ENCODE results near the gene PLXNA2.

The PLXNA2 gene

DNA sequence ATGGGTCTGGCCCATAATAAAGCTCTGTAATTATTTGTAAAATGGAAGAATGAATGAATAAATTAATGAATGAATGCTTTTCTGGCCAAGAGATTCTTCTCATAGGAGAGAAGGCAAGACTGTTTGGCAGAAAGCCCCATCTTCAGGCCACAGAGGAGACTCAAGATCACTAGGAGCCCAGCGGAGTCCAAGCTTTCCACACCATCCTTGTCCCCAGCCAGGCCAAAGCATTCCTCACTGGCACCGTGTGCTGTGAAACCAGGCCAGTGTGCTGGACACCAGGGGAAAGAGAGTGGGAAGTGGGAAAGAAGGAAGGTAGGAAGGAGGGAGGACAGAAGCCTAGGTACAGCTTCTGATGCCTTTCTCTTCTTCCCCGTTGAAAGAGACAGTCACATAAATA is 86.4 kb downstream of the PLXNA2 start:
- no peak for DNase-seq

DNA sequence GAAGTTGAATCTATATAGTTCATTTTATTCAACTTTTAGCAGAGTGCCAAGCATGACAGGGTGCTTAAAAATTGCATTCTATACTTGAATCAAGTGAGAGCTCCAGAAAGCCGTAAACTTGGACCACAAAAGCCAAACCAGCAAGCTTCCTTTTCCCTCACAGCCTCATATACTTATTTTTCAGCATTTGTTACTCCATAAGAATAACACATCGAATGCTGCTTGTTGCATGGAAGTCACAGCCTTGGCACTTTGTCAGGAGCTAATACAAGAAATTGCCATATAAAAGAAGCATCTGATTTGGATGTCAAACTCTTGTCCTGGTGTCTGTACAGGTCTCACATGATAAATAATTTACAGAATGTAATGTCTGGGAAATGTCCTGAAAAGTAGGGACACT is 87.4 kb downstream of the PLXNA2 start:
- DNase-seq, result no peak

DNA sequence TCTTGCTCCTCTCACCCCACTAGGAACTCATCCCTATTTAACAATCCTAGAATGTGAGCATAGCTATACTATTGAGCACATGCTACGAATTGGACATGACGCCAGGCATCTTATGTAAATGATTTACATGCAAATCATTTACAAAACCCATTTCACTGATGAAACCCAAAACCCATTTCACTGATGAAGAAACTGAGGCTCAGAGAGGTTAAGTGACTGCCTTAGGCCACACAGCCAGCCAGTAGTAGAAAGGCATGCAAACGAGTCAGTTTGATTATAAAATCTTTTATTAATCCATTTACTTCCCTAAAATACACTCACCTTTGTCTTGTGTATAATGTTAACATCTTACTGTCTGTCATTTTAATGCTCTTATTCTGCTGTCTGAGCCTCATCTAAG is 87.9 kb downstream of the PLXNA2 start:
- no peak for DNase-seq

DNA sequence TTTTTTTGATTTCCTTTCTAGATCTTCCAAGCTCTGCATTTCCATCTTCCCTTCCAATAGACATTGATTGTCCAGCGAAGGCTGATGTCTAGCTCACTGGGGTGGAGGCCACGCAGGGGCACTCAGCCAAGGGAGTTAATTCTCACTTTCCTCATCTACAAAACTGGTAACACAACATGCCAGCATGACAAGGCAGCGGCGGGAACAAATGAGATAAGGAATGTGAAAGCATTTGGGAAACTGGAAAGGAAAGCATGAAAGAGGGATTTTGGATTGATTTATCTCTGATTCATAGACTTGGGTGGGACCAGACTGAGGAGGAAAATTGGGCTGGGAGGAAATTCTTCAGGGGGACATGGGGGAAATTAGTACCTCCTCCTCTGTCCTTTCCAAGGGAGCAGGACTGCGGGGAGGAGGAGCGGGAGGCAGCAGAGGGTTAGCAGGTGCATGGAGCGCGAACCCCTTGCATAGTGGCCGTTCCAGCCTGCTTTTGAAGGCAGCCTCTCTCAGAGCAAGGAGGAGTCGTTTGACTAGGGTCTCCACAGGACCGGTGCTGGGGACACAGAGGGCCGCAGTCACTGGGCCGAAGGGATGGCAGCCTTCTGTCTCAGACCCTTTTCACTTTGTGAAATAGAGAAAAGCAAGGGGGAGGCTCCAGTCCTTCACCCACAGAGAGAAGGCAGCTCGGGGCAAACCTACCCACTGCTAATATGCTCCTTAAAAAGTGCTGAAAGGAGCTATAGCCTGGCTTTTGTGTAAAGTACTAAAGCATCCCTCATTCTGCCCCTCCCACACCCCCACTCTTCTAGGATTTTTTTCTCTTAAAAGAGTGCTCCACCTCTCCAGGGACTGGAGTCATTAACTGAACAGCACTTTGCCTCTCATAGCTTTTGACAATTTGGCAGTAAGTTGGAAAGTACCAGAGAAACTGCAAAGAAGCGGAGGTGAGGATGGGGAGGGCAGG is 89.2 kb downstream of the PLXNA2 start:
- no peak for DNase-seq

DNA sequence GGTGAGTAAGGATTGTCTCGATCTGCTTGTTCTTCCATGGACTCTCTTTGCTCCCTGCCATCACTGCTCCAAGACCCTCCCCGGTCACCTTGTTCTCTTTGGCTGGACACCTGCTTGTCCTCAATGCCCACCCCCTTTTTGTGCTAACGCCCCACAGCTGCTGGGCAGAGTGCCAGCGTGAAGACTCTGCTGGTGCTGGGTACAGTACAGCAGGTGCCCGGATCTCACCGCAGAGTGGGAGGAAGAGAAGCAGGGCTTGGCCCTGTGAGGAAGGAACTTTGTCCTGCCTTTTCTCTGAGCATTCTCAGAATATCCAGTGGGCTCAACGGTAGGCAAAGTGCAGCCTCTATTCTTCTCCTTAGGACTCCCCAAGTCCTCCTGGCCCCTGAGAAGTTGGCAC is 90.1 kb downstream of the PLXNA2 start:
- DNase-seq, result no peak

DNA sequence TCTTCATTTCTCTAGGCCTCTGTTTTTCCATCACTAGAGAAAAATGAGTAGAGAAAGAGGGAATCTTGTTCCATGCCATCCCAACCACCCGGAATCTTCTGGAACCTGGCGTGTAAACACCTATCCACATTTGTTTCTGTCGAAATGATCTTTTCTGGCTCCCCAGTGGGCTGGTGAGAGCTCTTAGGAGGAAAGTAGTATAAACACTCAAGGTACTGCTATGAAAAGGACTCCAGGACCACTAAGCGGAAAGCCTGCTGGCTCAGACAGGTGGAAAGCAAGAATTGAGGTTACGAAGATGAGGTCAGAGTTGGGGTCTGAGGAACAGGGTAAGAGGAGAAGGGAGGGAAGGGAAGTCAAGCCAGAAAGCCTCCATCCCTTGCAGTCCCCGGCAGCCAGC is 90.8 kb downstream of the PLXNA2 start:
- no peak for DNase-seq

DNA sequence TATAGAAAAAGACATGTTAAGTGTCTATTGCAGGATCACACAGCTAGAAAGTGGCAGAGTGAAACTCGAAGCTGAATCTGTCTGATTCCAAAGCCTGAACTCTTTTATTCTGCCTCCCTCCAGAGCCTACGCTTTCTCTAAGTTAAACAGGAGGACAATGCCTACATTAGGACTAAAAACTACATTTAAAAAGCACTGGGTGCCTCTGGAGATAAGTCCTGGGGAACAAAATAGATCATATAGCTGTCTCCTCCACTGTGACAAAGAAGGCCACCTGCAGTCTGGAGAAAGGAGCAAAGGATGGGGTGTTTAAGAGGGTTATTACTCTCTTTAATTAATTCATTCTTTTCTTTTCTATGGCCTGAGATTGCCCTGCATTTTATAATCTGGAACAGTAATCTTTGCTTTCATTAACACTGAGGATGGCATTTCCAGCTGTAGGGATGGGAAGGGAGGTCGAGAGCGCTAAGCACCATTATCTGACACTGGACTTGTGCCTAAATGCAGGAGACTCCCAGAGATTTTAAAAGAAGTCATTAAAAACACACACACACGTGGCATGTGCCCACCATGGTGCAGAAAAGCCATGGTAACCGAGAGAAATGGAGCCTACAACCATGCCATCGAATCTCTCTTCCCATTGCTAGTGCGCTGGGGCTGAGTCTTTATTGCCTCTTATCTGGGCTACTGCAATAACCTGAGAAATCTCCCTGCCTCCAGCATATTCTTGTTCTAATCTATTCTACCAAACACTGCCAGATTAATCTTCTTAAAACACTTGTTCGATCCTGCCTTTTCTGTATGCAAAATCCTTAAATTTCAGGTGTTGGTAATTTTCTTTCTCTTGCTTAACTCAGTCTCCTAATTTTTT is 92.2 kb downstream of the PLXNA2 start:
- DNase-seq, result no peak

DNA sequence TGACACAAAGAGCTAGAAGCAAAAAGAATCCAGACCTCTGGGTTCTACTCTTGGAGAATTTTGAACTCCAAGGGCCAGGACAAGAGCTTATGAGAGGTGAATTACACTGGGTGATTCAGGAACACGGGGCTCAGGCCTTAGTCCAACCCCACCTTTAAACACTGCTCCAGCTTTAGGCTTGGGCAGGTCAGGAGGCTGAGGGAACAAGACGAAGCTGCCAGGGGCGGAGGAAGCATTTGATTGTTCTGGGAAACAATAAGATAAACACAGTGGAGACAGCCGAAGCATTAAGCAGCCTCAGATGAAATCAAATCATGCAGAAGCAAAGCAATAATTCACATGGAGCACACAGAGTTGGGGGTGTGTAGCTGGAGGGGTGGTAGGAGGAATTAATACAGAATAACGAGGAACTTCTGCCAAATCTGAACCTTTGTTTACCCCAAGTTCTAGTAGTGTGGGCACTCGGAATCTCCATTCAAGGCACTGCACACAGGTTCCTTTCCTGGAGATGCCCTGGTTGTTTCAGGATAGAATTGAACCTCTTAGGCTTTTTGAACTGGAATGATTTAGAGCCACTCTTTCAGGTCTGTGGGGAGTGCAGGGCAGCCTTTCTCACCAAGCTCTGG is 93.2 kb downstream of the PLXNA2 start:
- no peak for DNase-seq

DNA sequence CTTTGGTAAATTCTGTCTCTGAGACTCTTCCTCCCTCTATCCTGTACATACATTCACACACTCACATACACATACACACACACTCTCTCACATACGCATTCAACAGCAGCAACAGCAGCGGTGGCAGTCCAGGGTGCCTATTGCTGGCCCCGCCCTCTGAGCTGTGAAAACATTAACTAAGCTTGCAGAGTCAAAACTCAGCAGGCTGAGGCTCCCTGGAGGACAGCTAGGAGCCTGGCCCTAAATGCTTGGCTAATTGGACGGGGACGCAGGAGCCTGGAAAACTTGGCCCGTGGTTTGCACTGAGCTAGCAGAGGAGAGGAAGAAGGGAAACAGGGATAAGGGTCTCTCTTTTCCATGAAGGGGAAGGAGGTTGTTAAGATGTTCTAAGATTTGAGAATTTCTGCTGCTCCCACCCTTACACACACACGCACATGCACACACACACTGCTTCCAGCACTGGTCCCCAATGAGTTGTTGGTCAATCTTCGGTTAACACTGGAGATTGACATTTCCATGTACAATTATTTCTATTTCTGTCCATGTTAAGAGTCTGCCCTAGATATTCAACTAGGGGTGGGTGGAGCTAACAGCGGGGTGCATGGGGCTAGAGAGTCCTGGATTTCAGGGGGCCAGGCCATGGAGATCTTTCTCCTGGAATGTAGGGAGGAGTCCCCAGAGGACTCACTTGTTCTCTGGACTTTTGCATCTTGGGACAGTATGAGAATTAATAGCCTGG is 94.2 kb downstream of the PLXNA2 start:
- DNase-seq, result no peak

DNA sequence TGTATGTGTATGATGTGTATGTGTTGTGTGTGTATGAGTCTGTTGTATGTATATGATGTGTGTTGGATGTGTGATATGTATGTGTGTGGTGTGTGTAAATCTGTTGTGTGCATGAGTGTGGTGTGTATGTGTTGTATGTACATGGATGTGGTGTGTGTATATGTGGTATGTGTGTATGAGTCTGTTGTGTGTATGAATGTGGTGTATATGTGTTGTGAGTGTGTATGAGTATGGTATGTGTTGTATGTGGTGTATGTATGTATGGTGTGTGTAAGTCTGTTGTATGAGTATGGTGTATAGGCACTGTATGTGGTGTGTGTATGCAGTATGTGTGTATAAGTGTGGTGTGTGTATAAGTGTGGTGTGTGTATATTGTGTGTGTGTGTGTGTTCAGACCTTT is 95.0 kb downstream of the PLXNA2 start:
- no peak for DNase-seq

DNA sequence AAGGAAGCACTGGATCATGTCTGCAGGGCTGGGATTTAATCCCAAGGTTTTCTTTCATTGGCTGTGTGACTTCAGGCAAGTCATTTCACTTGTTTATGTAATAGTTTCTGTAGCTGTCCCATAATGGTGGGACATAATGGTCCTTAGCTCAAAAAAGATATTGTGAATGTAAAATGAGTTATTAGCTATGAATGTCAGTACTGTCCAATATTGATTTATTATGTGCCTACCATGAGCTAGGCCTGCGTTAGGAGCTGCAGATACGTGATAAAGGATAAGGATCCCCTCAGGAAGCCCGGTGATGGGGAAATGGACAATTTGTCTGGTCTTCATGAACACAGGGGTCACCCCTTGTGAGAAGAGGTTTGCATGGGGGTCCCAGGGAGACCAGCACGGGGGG is 95.8 kb downstream of the PLXNA2 start:
- no peak for DNase-seq

DNA sequence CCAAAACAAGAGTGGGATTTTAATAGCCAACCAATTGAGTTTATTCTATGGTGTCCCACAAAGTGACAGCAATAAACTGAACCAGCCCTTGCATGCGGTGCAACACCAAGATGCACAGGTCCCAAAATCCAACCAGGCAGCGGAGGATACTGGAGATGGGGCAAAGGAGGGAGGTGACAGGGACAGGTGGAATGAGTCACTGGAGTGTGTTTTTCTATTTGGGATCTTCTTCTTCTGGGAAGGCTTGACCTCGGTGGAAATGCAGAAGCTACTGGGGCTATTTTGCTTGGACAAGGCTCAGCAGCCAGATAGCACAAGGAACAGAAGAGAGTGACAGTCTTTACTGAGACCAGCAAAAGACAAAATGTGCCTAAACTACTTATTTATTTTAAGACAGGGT is 97.5 kb downstream of the PLXNA2 start:
- no peak for DNase-seq

DNA sequence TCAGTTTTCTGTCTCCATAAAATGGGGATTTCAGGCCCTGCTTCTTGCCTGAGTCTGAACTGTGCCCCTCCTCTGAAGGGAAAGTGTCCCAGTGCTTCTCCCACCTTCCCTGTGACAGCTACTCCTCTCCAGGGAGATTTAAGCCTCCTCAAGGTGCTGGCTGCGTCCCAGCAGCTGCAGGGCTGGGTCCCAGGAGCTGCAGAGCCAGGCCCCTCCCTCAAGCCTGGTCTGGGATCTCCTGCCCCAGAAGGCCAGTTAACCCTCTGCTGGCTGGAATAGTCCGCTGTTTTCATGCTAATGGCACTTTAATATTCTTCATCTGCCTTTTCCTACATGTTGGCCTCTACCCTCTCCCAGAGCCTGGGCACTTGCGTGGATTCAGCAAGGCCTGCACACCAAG is 99.0 kb downstream of the PLXNA2 start:
- no peak for DNase-seq

DNA sequence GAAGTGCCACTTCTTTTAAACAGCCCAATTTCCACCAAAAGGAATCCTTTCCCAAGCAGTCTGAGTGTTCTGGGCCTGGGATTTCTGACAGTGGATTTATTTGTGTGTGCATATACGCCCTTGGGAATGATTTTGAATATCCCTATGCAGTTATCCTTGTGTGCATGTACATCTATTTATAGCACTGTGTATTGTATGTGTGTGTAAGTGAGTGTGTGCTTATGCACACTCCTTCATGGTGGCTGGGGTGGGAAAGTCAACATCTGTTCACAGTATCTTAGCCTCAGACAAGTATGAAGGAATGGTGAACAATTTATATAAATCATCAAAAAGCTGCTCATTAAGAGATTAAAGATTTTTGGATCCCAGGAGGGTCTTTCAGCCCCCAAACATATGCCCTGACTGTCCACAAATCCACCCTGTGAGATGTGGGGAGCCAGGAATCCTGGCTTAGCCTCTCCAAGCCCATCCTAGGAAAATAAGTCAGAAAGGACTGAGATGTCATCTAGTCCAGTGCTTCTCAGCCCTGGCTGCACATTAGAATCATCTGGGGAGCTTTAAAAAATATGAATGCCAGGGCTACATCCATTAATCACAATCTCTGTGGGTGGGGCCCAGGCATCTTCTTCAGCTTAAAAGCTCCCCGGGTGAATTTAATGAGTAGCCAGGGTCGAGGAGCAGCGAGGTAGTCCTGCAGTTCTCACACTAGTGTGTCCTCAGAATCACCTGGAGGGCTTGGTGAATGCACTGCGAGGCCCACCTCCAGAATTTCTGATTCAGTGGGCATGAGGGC is 101.4 kb downstream of the PLXNA2 start:
- DNase-seq, result no peak

DNA sequence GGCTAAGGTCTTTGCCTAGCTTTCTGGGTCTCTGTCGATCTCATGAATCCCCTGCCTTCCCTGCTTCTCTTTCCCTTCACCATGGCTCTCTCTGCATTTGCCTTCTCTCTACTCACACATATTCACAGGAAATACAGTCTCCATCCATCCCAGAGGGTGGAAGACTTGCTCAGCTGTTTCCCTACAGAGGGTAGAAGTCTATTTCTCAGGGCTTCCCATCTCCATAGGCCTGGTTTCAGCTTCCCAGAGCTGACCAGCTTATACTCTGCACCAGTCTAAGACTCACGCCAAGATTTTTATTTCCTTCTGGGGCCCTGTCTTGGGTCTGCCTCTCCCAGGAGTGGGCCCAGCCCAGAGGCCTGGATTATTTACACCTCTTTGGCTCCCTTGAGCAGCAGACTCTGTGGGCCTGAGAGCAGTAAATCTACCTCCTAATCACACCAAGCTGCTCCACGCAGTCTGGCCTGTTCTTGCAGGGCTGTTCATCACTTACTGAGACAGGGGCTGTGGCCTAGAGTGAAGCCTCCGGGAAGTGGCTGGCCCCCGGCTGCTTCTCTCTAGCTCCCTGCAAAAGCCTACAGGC is 102.5 kb downstream of the PLXNA2 start:
- DNase-seq, result no peak

DNA sequence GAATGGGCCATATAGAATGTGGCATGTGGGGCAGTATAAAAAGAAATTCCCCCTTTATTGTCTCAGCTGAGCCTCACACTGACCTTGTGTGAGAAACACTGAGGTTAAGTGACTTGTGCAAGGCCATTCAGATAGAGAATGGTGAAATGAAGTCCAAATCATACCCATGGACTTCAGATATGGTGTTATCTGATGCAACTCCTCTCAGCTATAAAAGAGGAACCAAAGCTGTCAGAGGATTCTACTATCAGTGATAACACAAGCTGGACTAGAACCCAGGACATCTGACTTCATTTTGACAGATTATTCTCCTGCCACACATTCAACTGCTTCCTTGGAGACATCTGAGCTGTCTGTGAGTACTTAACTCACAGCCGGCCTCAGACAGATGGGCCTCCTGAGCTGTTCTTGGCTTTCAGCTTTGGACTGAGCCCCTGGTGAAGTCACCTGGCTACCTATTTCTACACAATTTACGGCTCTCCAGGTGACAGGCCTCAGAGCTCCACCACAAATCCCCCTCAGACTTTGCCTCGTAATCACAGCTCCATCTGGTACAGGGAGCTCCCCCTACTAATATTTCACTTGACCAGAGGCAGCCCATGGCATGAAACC is 104.6 kb downstream of the PLXNA2 start:
- no peak for DNase-seq

DNA sequence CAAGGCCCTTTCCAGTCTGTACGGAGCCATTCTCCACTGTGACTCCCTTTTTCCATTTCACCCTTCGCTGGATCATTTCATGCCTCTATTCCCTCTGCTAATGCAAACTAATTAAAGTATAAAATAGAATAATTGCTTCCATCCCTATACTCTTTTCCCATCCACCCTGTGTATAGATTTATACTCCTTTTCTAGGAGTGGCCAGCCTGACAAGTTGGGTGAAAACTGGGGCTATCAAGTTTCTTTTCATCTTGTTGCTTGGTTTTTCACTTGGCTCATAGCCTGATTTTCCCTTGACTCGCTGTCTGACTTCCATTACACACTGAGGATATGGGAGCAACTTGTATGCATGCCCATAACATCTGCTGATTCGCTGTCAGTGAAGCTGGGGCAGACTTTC is 107.0 kb downstream of the PLXNA2 start:
- DNase-seq, result no peak

DNA sequence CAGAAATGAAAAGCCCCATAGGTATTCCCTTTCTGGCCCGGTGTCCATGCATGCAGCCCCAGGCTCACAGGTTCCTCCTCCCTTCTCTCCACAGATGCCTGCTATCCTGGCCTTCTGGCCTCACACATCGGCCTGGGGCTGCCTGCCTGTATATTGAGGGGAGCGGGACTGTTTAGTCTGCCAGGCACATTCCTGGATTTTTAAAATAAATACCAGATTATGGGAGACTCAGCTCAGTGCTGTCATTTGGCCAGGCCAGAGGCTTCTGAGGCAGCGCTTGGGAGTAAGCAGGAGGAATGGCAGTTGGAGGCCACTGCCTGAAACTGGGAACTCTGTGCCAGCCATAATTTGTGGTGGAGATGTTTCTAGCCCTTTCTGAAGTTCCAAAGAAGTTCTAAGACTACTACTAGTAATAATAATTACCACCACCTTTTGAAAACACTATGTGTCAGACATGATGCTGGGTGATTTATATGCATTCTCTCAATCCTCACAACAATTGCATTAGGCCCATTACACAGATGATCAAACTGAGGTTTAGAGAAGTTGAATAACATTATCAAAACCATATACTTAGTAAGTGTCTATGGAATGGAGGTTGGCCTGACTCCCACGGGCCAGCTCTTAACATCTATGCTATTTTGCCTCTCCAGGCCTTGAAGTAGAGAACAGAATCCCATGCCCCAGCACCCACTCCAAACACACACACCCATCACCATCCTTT is 107.6 kb downstream of the PLXNA2 start:
- no peak for DNase-seq

DNA sequence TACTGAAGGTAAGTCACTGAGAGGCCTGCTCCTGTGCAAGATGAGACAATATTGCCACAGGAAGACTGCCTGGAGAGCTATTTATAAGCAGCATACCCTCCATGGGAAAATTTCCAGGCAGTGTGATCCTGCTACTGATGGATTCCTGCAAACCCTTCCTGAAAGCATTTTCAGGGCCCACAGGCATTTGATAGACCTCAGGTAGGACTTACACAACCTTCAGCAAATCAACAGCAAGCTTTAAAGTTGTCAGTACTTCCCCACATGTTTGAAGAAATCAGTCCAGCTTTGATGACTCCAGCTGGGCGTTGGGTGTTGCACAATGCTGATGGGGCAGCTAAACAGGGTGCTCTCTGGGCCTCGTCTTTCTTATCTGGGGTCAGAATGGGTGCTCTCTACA is 108.8 kb downstream of the PLXNA2 start:
- no peak for DNase-seq

DNA sequence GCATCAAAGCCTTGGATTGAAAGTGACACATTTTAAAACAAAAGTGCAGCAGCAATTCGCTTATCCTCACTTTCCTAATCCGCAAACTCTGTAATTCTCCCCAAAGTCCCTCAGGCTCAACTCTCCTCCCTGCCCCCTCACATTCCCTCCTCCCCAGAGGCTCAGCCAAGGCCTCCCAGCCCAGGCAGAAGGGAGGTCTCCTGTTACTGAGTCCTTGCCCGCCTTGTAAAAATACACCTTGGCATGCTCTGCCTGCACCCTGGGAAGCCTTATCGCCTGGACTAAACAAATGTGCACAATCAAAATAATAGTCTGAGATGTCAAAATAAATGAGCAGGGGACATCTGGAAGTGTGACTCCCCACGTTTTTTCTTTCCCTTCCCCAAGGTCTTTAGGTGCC is 109.7 kb downstream of the PLXNA2 start:
- DNase-seq, result no peak

Measured in GF-D8 (cell line).